Glomerular visceral epithelial cell (primary cell): Measurements from ENCODE around the gene ELOVL2.
"Not testable (repeated sequence)": the region's sequence is repeated elsewhere in the genome, so short reads cannot be mapped to it uniquely, and the experiment has no call there.

Source experiments
- DNase-seq: peaks from one replicate; pipeline ENCODE4 v3.0.0-alpha.2; 2016; ENCODE audit errors: extremely low spot score

ELOVL2 gene

GRCh38 chr6:11043961-11044711 is at the start of gene ELOVL2:
ELOVL2 (minus strand) TSS chr6:11044305; CDS start chr6:11044230, 75 bp downstream.
- DNase-seq, result peak; percentile 70

- DNase-seq, result no peak
Observed at GRCh38 chr6:11093376-11093625, 49.2 kb upstream of the ELOVL2 start.

- no peak for DNase-seq
Observed at GRCh38 chr6:11092668-11093375, 48.7 kb upstream of the ELOVL2 start.

GRCh38 chr6:11091141-11091540 is 47.0 kb upstream of the ELOVL2 start:
- not testable (repeated sequence) for DNase-seq

GRCh38 chr6:11089695-11090094 is 45.6 kb upstream of the ELOVL2 start:
- DNase-seq, result no peak

- DNase-seq, result not testable (repeated sequence)
Observed at GRCh38 chr6:11087141-11087812, 43.2 kb upstream of the ELOVL2 start.

GRCh38 chr6:11085758-11086435 is 41.8 kb upstream of the ELOVL2 start:
- DNase-seq, result peak; percentile 11

GRCh38 chr6:11083956-11084355 is 39.9 kb upstream of the ELOVL2 start:
- no peak for DNase-seq

GRCh38 chr6:11083491-11083890 is 39.4 kb upstream of the ELOVL2 start:
- no peak for DNase-seq

- DNase-seq, result no peak
Observed at GRCh38 chr6:11080296-11080695, 36.2 kb upstream of the ELOVL2 start.

GRCh38 chr6:11078266-11078665 is 34.2 kb upstream of the ELOVL2 start:
- DNase-seq, result no peak

GRCh38 chr6:11076540-11076939 is 32.4 kb upstream of the ELOVL2 start:
- no peak for DNase-seq

GRCh38 chr6:11072101-11072500 is 28.0 kb upstream of the ELOVL2 start:
- no peak for DNase-seq

- DNase-seq, result no peak
Observed at GRCh38 chr6:11069760-11070159, 25.7 kb upstream of the ELOVL2 start.

GRCh38 chr6:11067348-11067747 is 23.2 kb upstream of the ELOVL2 start:
- no peak for DNase-seq

GRCh38 chr6:11066505-11067347 is 22.6 kb upstream of the ELOVL2 start:
- DNase-seq, result no peak

GRCh38 chr6:11065436-11066202 is 21.5 kb upstream of the ELOVL2 start:
- DNase-seq, result no peak

GRCh38 chr6:11064836-11065235 is 20.7 kb upstream of the ELOVL2 start:
- DNase-seq, result no peak

GRCh38 chr6:11062715-11063114 is 18.6 kb upstream of the ELOVL2 start:
- no peak for DNase-seq

- DNase-seq, result no peak
Observed at GRCh38 chr6:11062083-11062482, 18.0 kb upstream of the ELOVL2 start.

- DNase-seq, result no peak
Observed at GRCh38 chr6:11058406-11058805, 14.3 kb upstream of the ELOVL2 start.
